ENCODE measurements around the gene CCL25.

Gene CCL25

GRCh38 chr19:8093740-8094139 lies 41.2 kb downstream of the CCL25 start:
- TF ChIP-seq CTCF (IDR thresholded peaks at IDR 0.05; ENCODE audit: low read depth, low read length): no peak
- DNase-seq (ENCODE audit: low read depth, low spot score): no peak
- in situ Hi-C loops (cut with HindIII; ENCODE audit: low sequenced_read_pairs): no loop called here
- no peak overlapping the region for H3K4me3 ChIP-seq (ENCODE audit: low read depth, low read length)

DNA sequence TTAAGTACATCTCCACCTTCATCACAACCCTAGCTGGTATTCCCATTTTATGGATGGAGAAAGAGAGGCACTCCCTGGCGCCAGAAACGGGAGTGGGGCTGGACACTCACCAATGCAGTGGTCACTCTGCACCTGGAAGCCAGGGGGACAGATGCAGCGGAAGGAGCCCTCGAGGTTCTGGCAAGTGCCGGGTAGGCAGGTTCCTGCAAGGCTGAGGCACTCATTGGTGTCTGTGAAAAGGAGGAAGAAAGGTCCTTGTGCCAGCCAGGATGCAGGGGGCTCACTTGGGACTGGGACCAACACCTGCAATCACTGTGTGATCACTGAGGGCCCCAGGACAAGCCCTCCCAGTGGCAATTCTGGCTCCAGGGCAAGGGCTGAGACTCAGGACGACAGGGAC lies 41.8 kb downstream of the CCL25 start:
- DNase-seq (ENCODE audit: low read depth, low spot score): no peak
- in situ Hi-C loops (cut with HindIII; ENCODE audit: low sequenced_read_pairs): no loop called here
- TF ChIP-seq CTCF (IDR thresholded peaks at IDR 0.05; ENCODE audit: low read depth, low read length): no peak
- H3K4me3 ChIP-seq (ENCODE audit: low read depth, low read length): no peak overlapping the region

DNA sequence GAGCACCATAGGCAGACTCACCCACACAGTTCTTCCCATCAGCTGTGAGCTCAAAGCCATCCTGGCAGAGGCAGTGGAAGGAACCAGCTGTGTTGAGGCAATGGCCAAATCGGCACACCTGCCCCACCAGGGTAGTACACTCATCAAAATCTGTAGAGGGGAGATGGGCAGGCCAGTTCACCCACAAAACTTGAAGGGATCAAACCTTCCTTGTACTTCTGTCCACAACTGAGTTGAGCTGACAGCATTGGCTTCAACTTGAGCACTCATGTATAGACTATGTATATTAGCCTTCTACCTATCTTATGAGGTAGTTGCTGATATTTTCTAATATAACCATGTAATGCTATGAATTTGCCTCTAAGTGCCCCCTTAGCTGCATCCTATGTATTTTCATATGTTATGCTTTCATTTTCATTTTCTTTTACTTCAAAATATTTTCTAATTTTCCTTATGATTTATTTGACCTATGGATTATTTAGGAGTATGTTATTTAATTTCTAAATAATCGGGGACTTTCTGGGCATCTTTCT lies 42.9 kb downstream of the CCL25 start:
- TF ChIP-seq CTCF (IDR thresholded peaks at IDR 0.05; ENCODE audit: low read depth, low read length): no peak
- in situ Hi-C loops (cut with HindIII; ENCODE audit: low sequenced_read_pairs): no loop called here
- no peak for DNase-seq (ENCODE audit: low read depth, low spot score)
- no peak overlapping the region for H3K4me3 ChIP-seq (ENCODE audit: low read depth, low read length)

GRCh38 chr19:8096071-8096470 lies 43.5 kb downstream of the CCL25 start:
- in situ Hi-C loops (cut with HindIII; ENCODE audit: low sequenced_read_pairs): no loop called here
- DNase-seq (ENCODE audit: low read depth, low spot score): no peak
- TF ChIP-seq CTCF (IDR thresholded peaks at IDR 0.05; ENCODE audit: low read depth, low read length): no peak
- H3K4me3 ChIP-seq (ENCODE audit: low read depth, low read length): no peak overlapping the region

DNA sequence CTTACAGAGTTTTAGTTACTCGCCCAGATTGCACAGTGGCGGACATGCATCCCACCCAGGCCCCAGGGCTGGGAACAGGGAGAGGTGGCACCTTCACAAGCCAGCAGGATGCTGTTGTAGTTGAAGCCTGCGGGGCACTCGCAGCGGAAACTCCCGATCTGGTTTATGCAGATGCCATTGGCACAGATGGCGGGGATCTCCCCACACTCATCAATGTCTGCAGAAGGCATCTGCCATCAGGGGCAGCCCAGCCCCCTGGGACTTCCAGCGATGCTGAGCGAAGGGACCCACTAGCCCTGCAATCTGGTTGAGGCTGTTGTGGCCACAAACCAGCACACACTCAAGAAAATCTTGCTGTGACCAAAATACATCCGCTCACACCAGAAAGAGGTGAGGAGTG lies 44.6 kb downstream of the CCL25 start:
- in situ Hi-C loops (cut with HindIII; ENCODE audit: low sequenced_read_pairs): no loop called here
- no peak for TF ChIP-seq CTCF (IDR thresholded peaks at IDR 0.05; ENCODE audit: low read depth, low read length)
- no peak overlapping the region for H3K4me3 ChIP-seq (ENCODE audit: low read depth, low read length)
- DNase-seq (ENCODE audit: low read depth, low spot score): no peak

DNA sequence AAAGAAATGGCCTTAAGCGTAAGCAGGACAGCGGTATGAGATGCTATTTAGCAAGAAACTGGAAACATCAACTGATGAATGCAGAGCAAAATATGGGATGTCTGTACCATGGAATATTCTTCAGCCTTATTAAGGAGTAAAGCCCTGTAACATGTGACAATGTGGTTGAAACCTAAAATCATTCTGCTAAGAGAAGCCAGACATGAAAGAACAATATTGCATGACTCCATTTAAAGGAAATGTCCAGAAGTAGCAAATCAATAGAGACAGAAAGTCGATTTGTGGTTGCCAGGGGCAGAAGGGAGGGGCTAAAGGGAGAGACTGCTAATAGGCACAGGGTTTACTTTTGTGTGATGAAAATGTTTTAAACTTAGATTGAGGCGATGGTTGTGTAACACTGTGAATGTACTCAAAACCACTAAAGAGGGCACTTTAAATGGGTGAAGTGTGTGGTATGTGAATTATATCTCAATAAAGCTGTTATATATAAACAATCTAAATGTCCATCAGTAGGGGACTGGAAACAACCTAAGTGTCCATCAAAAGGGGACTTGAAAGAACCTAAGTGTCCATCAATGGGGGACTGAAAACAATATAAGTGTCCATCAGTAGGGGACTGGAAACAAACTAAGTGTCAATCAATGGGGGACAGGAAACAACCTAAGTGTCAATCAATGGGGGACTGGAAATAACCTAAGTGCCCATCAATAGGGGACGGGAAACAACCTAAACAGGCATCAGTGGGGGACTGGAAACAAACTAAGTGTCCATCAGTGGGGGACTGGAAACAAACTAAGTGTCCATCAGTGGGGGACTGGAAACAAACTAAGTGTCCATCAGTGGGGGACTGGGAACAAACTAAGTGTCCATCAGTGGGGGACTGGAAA lies 45.4 kb downstream of the CCL25 start:
- no peak for DNase-seq (ENCODE audit: low read depth, low spot score)
- no peak for TF ChIP-seq CTCF (IDR thresholded peaks at IDR 0.05; ENCODE audit: low read depth, low read length)
- no peak overlapping the region for H3K4me3 ChIP-seq (ENCODE audit: low read depth, low read length)
- in situ Hi-C loops (cut with HindIII; ENCODE audit: low sequenced_read_pairs): no loop called here

Measured in astrocyte of the spinal cord (primary cell).